OCI-LY3 (cell line): ENCODE results near the gene CD59.

ENCODE experiments used
- H2AFZ ChIP-seq: fragments of 200-600, 300-600 bp; shearing (Covaris generic); 2 replicates; pipeline ENCODE4 v1.6.0; 2014; ENCODE audit warnings: antibody characterized with exemption, low read depth, low read length
- H3K27ac ChIP-seq: fragments of 200-600, 300-600 bp; sonication (generic); 2 replicates; pipeline ENCODE4 v1.5.1; 2014; ENCODE audit warnings: mild to moderate bottlenecking, low read length, moderate library complexity, mixed read lengths
- H3K27me3 ChIP-seq: fragments of 200-600, 300-600 bp; sonication (generic); 2 replicates; pipeline ENCODE4 v1.6.1; 2014; ENCODE audit warnings: low read depth, low read length, mixed read lengths
- H3K36me3 ChIP-seq: fragments of 200-600, 300-600 bp; sonication (generic); replicated peaks from 2 replicates; pipeline ENCODE3; 2014; ENCODE audit warnings: low read depth, low read length, mixed read lengths
- H3K4me1 ChIP-seq: fragments of 300-600, 200-600 bp; sonication (generic); 2 replicates; pipeline ENCODE4 v1.6.1; 2014; ENCODE audit warnings: low read length, mixed read lengths
- H3K4me2 ChIP-seq: fragments of 200-600, 300-600 bp; sonication (generic); 2 replicates; pipeline ENCODE4 v1.6.1; 2014; ENCODE audit warnings: low read length, mixed read lengths
- H3K4me3 ChIP-seq: fragments of 300-600, 200-600 bp; sonication (generic); 2 replicates; pipeline ENCODE4 v1.5.1; 2014; ENCODE audit warnings: antibody characterized with exemption, mild to moderate bottlenecking, low read length, moderate library complexity
- H3K79me2 ChIP-seq: fragments of 300-600, 200-600 bp; shearing (Covaris generic); 2 replicates; pipeline ENCODE4 v1.6.1; 2014; ENCODE audit warnings: mild to moderate bottlenecking, low read length, mixed read lengths
- H3K9ac ChIP-seq: fragments of 300-600, 200-600 bp; shearing (Covaris generic); 2 replicates; pipeline ENCODE4 v1.6.0; 2014; ENCODE audit warnings: mild to moderate bottlenecking, low read length, moderate library complexity
- H3K9me3 ChIP-seq: fragments of 200-600, 300-600 bp; shearing (Covaris generic); 2 replicates; pipeline ENCODE4 v1.6.1; 2014; ENCODE audit warnings: low read length, mixed read lengths; ENCODE audit not compliant: insufficient read depth
- H4K20me1 ChIP-seq: fragments of 200-600, 300-600 bp; sonication (generic); 2 replicates; pipeline ENCODE4 v1.6.1; 2016; ENCODE audit warnings: low read length, mixed read lengths; ENCODE audit not compliant: insufficient read depth
- EZH2phosphoT487 ChIP-seq: fragments of 200-600 bp; shearing (Covaris generic); IDR thresholded peaks from 2 replicates; pipeline ENCODE4 v1.6.1; 2018; ENCODE audit warnings: antibody characterized with exemption, mixed run types, low read depth
- TF ChIP-seq, protein P1 (sequence below): fragments of 200-600, 300-600 bp; sonication (generic); IDR thresholded peaks from 2 replicates; pipeline ENCODE4 v1.5.1; 2014; ENCODE audit warnings: antibody characterized with exemption, low read length, low read depth

CD59 gene

GRCh38 chr11:33700502-33701271 lies 35.5 kb downstream of the CD59 start, which contains the start of gene C11orf91:
C11orf91 (minus strand) TSS chr11:33700826; CDS start chr11:33700740, 86 bp downstream.
- no peaks in the 10 kb centered on the region for H3K79me2 ChIP-seq
- no peak within 1 kb of the TSS for H3K27ac ChIP-seq
- H4K20me1 ChIP-seq = no peaks in the 10 kb centered on the region
- H2AFZ ChIP-seq = peak within 1 kb of the TSS; percentile 9
- peak within 1 kb of the TSS; percentile 25 for H3K9ac ChIP-seq
- TF ChIP-seq EZH2phosphoT487 = no peak
- TF ChIP-seq, protein P1, sequence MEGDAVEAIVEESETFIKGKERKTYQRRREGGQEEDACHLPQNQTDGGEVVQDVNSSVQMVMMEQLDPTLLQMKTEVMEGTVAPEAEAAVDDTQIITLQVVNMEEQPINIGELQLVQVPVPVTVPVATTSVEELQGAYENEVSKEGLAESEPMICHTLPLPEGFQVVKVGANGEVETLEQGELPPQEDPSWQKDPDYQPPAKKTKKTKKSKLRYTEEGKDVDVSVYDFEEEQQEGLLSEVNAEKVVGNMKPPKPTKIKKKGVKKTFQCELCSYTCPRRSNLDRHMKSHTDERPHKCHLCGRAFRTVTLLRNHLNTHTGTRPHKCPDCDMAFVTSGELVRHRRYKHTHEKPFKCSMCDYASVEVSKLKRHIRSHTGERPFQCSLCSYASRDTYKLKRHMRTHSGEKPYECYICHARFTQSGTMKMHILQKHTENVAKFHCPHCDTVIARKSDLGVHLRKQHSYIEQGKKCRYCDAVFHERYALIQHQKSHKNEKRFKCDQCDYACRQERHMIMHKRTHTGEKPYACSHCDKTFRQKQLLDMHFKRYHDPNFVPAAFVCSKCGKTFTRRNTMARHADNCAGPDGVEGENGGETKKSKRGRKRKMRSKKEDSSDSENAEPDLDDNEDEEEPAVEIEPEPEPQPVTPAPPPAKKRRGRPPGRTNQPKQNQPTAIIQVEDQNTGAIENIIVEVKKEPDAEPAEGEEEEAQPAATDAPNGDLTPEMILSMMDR = no peak
- H3K27me3 ChIP-seq = peaks cover 19% of the 10 kb centered on the region
- no peaks in the 10 kb centered on the region for H3K36me3 ChIP-seq
- H3K4me2 ChIP-seq = peak within 1 kb of the TSS; percentile 63
- H3K4me3 ChIP-seq = peak within 1 kb of the TSS; percentile 74
- peaks cover 13% of the 10 kb centered on the region for H3K4me1 ChIP-seq
- no peaks in the 10 kb centered on the region for H3K9me3 ChIP-seq

- Histone ChIP-seq H3K9ac (no peak overlapping the region), H3K4me1 (peaks cover 13% of the 10 kb centered on the region), H4K20me1 (no peaks in the 10 kb centered on the region), H3K27me3 (peaks cover 19% of the 10 kb centered on the region), H2AFZ (no peak overlapping the region), H3K79me2 (no peaks in the 10 kb centered on the region), H3K36me3 (no peaks in the 10 kb centered on the region), H3K4me3 (peak overlapping the region; percentile 74), H3K4me2 (peak overlapping the region; percentile 63), H3K9me3 (no peaks in the 10 kb centered on the region), H3K27ac (no peak overlapping the region)
- no peak for TF ChIP-seq EZH2phosphoT487
- TF ChIP-seq, protein P1 = no peak
Observed at GRCh38 chr11:33700063-33700501, 36.1 kb downstream of the CD59 start.

DNA sequence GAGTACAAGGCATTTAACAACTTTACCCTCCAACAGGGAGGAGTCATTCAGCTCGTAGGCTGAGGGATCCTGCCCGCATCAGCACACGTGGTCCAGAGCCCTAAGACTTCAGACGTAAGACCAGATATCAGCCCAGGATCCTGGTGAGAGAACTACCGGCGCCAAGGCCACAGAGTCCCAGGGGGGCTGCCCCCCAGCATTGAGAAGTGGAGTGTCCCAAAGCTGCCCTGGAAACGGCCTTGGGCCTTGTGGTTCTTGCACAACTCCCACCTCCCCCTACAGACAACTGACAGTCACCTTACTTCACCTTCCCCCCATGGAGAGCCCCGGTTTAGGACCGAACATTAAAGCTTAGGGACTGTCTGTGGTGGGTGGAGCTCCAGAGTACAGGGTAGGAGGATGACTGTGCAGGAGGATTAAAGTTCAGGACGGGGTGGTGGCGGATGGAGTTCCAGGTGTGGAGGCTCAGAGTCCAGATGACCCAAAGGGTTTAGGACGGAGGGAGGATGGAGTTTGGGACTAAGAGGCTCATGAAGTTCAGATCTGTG lies 36.6 kb downstream of the CD59 start:
- H3K27me3 ChIP-seq = peaks cover 19% of the 10 kb centered on the region
- no peaks in the 10 kb centered on the region for H3K9me3 ChIP-seq
- no peak overlapping the region for H2AFZ ChIP-seq
- peaks cover 18% of the 10 kb centered on the region for H3K4me1 ChIP-seq
- H3K36me3 ChIP-seq = no peaks in the 10 kb centered on the region
- no peak overlapping the region for H3K9ac ChIP-seq
- no peak overlapping the region for H3K4me2 ChIP-seq
- TF ChIP-seq, protein P1 = no peak
- no peak for TF ChIP-seq EZH2phosphoT487
- no peaks in the 10 kb centered on the region for H3K79me2 ChIP-seq
- no peak overlapping the region for H3K4me3 ChIP-seq
- H4K20me1 ChIP-seq = no peaks in the 10 kb centered on the region
- H3K27ac ChIP-seq = no peak overlapping the region

GRCh38 chr11:33698921-33699320 lies 37.3 kb downstream of the CD59 start:
- Histone ChIP-seq H3K79me2 (no peaks in the 10 kb centered on the region), H3K4me1 (peaks cover 21% of the 10 kb centered on the region), H3K9ac (no peak overlapping the region), H3K27me3 (peaks cover 19% of the 10 kb centered on the region), H2AFZ (no peak overlapping the region), H4K20me1 (no peaks in the 10 kb centered on the region), H3K4me2 (no peak overlapping the region), H3K27ac (no peak overlapping the region), H3K4me3 (no peak overlapping the region), H3K9me3 (no peaks in the 10 kb centered on the region), H3K36me3 (no peaks in the 10 kb centered on the region)
- TF ChIP-seq EZH2phosphoT487 = no peak
- TF ChIP-seq, protein P1 = no peak
